ENCODE measurements around the gene RASGRF2. TPM values are rescaled to one million over a fixed set of nuclear protein-coding genes. Genes with fewer than 3 reads are reported as not detected.
A peak's percentile ranks its signal among the peaks of the same experiment; 100 is the strongest.
"Not testable (repeated sequence)": the region's sequence is repeated elsewhere in the genome, so short reads cannot be mapped to it uniquely, and the experiment has no call there.

Gene RASGRF2
- polyA plus RNA-seq, 2 of the 4 experiments (the other 2 are of a cell fraction) = 1.4 to 2.1 TPM

- TF ChIP-seq MAZ (IDR thresholded peaks at IDR 0.05; ENCODE audit: borderline replicate concordance, low read depth, low read length) = no peak
- no peak for TF ChIP-seq PBX3 (IDR thresholded peaks at IDR 0.05)
Observed at GRCh38 chr5:81010336-81011169, 50.4 kb downstream of the RASGRF2 start (continued).

DNA sequence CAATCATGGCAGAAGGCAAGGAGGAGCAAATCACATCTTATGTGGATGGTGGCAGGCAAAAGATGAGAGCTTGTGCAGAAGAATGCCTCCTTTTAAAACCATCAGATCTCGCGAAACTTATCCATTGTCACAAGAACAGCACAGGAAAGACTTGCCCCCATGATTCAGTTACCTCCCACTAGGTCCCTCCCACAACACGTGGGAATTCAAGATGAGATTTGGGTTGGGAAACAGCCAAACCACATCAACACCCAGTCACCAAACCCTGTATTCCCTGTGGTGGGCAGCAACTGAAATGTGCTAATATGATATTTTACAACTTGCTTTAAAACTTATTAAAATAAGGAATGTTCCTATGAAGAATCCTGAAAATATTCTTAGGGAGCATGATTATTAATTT is 54.2 kb downstream of the RASGRF2 start:
- CTCF ChIA-PET = no interaction called here
- 62% methylated on average over 3 of the region's 3 CpGs for WGBS (ENCODE audit: missing lambda C conversion rate)

GRCh38 chr5:81016116-81016515 is 56.0 kb downstream of the RASGRF2 start:
- DNase-seq (ENCODE audit: low read depth in 1 of 2, low spot score in 1 of 2) = no peak
- no peaks in the 10 kb centered on the region for H3K9me3 ChIP-seq
- no peak overlapping the region for H3K4me3 ChIP-seq
- POLR2A ChIA-PET = no interaction called here
- FAIRE-seq = no peak
- peaks cover 7% of the 10 kb centered on the region; the same call in 2 of the 3 replicates for H3K4me1 ChIP-seq
- no peak for TF ChIP-seq ZNF302 (CRISPR knock-in tag; IDR thresholded peaks at IDR 0.05)
- TF ChIP-seq MAZ (IDR thresholded peaks at IDR 0.05; ENCODE audit: borderline replicate concordance, low read depth, low read length) = no peak
- TF ChIP-seq, protein P1, sequence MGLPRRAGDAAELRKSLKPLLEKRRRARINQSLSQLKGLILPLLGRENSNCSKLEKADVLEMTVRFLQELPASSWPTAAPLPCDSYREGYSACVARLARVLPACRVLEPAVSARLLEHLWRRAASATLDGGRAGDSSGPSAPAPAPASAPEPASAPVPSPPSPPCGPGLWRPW (IDR thresholded peaks at IDR 0.05) = no peak
- no peak for TF ChIP-seq CTCF (IDR thresholded peaks at IDR 0.05)
- TF ChIP-seq, protein P2, sequence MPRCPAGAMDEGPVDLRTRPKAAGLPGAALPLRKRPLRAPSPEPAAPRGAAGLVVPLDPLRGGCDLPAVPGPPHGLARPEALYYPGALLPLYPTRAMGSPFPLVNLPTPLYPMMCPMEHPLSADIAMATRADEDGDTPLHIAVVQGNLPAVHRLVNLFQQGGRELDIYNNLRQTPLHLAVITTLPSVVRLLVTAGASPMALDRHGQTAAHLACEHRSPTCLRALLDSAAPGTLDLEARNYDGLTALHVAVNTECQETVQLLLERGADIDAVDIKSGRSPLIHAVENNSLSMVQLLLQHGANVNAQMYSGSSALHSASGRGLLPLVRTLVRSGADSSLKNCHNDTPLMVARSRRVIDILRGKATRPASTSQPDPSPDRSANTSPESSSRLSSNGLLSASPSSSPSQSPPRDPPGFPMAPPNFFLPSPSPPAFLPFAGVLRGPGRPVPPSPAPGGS (IDR thresholded peaks at IDR 0.05) = no peak
- CTCF ChIA-PET = no interaction called here
- no peak for ATAC-seq
- no peak overlapping the region for H3K27ac ChIP-seq
- 30% methylated on average over 1 of the region's 1 CpG for WGBS (ENCODE audit: missing lambda C conversion rate)
- no peak overlapping the region for H3K4me2 ChIP-seq

More for the DNA sequence above, 54.2 kb downstream of the RASGRF2 start:
- TF ChIP-seq RCOR1 (IDR thresholded peaks at IDR 0.05; ENCODE audit: low read depth, low read length) = no peak
- no peak for TF ChIP-seq JUNB (IDR thresholded peaks at IDR 0.05)
- TF ChIP-seq HOXB13 (CRISPR knock-in tag; IDR thresholded peaks at IDR 0.05; ENCODE audit: low read depth) = no peak
- DNase-seq (ENCODE audit: low read depth in 1 of 2, low spot score in 1 of 2) = no peak
- Histone ChIP-seq H3K4me1 (no peaks in the 10 kb centered on the region), H3K4me2 (no peak overlapping the region), H3K9me3 (no peaks in the 10 kb centered on the region), H3K27ac (no peak overlapping the region), H3K4me3 (no peak overlapping the region)
- no peak for FAIRE-seq
- POLR2A ChIA-PET = no interaction called here
- no peak for ATAC-seq

DNA sequence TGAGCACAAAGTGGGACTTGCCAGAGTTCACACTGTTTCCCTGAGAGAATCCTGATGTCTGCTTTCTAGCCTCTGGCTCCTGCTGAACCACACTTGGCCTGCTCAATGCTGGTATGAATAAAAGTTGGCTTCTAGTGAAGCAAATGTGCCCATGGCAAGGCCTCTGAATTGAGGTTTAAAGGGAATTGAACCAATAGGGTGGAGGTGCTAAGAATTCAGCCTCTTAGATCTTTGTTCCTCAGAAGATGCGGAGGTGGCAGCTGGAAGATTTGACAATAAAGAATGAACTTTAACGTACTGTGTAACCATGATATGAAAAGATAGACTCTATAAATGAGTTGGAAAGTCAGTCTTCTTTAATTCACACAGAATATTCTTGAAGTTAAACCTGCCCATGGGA is 57.2 kb downstream of the RASGRF2 start:
- no peak overlapping the region for H3K4me2 ChIP-seq
- no peak overlapping the region for H3K27ac ChIP-seq
- 63% methylated on average over 2 of the region's 2 CpGs for WGBS (ENCODE audit: missing lambda C conversion rate)
- CTCF ChIA-PET = no interaction called here
- ATAC-seq (no peak), FAIRE-seq (no peak), DNase-seq (ENCODE audit: low read depth in 1 of 2, low spot score in 1 of 2) (no peak)
- no peak overlapping the region for H3K4me3 ChIP-seq
- TF ChIP-seq RAD21 (conservative IDR thresholded peaks at IDR 0.05 in 1 of 2, IDR thresholded peaks at IDR 0.05 in 1 of 2) = no peak
- POLR2A ChIA-PET = no interaction called here
- H3K4me1 ChIP-seq = peaks cover 7% of the 10 kb centered on the region; the same call in 2 of the 3 replicates
- no peaks in the 10 kb centered on the region for H3K9me3 ChIP-seq

DNA sequence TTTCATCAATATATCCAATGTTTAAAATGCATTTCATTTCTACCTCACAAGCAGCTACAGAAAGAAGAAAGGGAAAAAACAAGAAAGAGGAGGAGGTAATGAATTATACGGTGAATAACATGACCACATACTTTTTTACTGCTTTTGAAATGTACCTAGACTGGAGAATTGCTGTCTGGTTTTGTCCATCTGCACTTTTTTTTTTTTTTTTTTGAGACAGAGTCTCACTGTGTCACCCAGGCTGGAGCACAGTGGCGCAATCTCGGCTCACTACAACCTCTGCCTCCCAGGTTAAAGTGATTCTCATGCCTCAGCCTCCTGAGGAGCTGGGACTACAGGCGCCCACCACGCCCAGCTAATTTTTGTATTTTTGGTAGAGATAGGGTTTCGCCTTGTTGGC is 58.4 kb downstream of the RASGRF2 start:
- H3K27ac ChIP-seq = peak overlapping the region in 1 of 2 experiments; percentile 35; a peak in 2 of 6 replicates
- H3K4me1 ChIP-seq; FAIRE-seq; H3K4me2 ChIP-seq; DNase-seq (ENCODE audit: low read depth in 1 of 2, low spot score in 1 of 2); H3K4me3 ChIP-seq; H3K9me3 ChIP-seq; ATAC-seq: not testable (repeated sequence)
- CTCF ChIA-PET = interaction anchor here (0.8 to 1.1 kb wide), 2 partner anchors 10 to 177 kb away, joined by 3 to 7 read pairs; no protein-coding TSS in a partner anchor
- WGBS (ENCODE audit: missing lambda C conversion rate) = 71% methylated on average over 6 of the region's 6 CpGs
- POLR2A ChIA-PET = interaction anchor here (0.7 kb wide), 1 partner anchor 42 kb away, joined by 3 read pairs; no protein-coding TSS in a partner anchor

Measured in A549 (cell line).